GM12878 (cell line): ENCODE measurements around the gene LRBA.

Source experiments
- CREM ChIP-seq: IDR thresholded peaks from 2 replicates; pipeline ENCODE4 v1.6.1; 2014; ENCODE audit warnings: antibody characterized with exemption, low read depth
- EED ChIP-seq: sonication (generic); IDR thresholded peaks from 2 replicates; pipeline ENCODE4 v1.6.1; 2016; ENCODE audit warnings: antibody characterized with exemption, low read depth
- ELK1 ChIP-seq: IDR thresholded peaks from 2 replicates; pipeline ENCODE4 v1.6.1; 2012; ENCODE audit warnings: low read depth, low read length, improper control_type of control experiment
- EP300 ChIP-seq, 2 experiments: fragments of 150-350 bp in 1 of 2; IDR thresholded peaks; 2 replicates each; pipeline ENCODE4 v1.6.1; 2011 to 2012; ENCODE audit warnings: low read depth in 2 of 2, low read length in 2 of 2, borderline replicate concordance in 1 of 2, improper control_type of control experiment in 1 of 2, inconsistent platforms in 1 of 2; ENCODE audit not compliant: control insufficient read depth in 1 of 2
- MXI1 ChIP-seq: fragments of 150-350 bp; IDR thresholded peaks from 2 replicates; pipeline ENCODE4 v1.6.1; 2011; ENCODE audit warnings: low read depth, mild to moderate bottlenecking, inconsistent platforms, low read length, improper control_type of control experiment
- PAX8 ChIP-seq: fragments of 450-650 bp; IDR thresholded peaks from 2 replicates; pipeline ENCODE4 v1.6.1; 2017; ENCODE audit warnings: mild to moderate bottlenecking, moderate library complexity
- REST ChIP-seq: IDR thresholded peaks from 2 replicates; pipeline ENCODE4 v1.6.1; 2012; ENCODE audit warnings: mild to moderate bottlenecking, low read depth, low read length
- TAF1 ChIP-seq: IDR thresholded peaks from 2 replicates; pipeline ENCODE4 v1.6.1; 2011; ENCODE audit warnings: mild to moderate bottlenecking, low read depth, low read length, borderline replicate concordance

GRCh38 chr4:150580306-150580705 lies 434.8 kb downstream of the LRBA start:
- TF ChIP-seq CREM (no peak), TAF1 (no peak), ELK1 (no peak), MXI1 (no peak), PAX8 (no peak), EP300 (IDR thresholded peaks at IDR 0.05; ENCODE audit: borderline replicate concordance in 1 of 2, control insufficient read depth in 1 of 2, low read depth in 2 of 2, low read length in 2 of 2) (no peak), EED (no peak), REST (no peak)
